Lung (tissue), 12 donors: ENCODE results near the gene KRT3. TPM values are rescaled to one million over a fixed set of nuclear protein-coding genes. Genes with fewer than 3 reads are reported as not detected.
"Not testable (repeated sequence)": the region's sequence is repeated elsewhere in the genome, so short reads cannot be mapped to it uniquely, and the experiment has no call there.

ENCODE experiments used
- ATAC-seq: fragments of 200-7000 bp; cut with Tn5 transposase; one replicate; pipeline ENCODE4 v1.9.1; 2020; ENCODE audit warnings: moderate number of reproducible peaks; ENCODE audit not compliant: insufficient read depth, low FRiP score
- DNase-seq, 3 donors: peaks; one replicate each; pipeline ENCODE4 v3.0.0-alpha.2; 2013 to 2017
- H3K27ac ChIP-seq, 2 donors: one replicate each; pipeline ENCODE4 v1.5.1; 2013; ENCODE audit warnings: mild to moderate bottlenecking in 2 of 2, moderate library complexity in 2 of 2, control low read depth in 1 of 2, inconsistent platforms in 1 of 2, low read depth in 1 of 2, low read length in 1 of 2
- H3K27me3 ChIP-seq, 3 donors: one replicate each; pipeline ENCODE4 v1.5.1; 2013; ENCODE audit warnings: low read length in 2 of 3; ENCODE audit not compliant: control insufficient read depth in 3 of 3, insufficient read depth in 3 of 3
- H3K36me3 ChIP-seq, 4 donors: one replicate each; pipeline ENCODE4 v1.5.1; 2013; ENCODE audit warnings: low read length in 4 of 4, mild to moderate bottlenecking in 1 of 4, moderate library complexity in 1 of 4; ENCODE audit not compliant: control insufficient read depth in 4 of 4, insufficient read depth in 4 of 4
- H3K4me1 ChIP-seq, 5 donors: one replicate each; pipeline ENCODE4 v1.5.1; 2013; ENCODE audit warnings: low read length in 5 of 5, mild to moderate bottlenecking in 2 of 5, moderate library complexity in 1 of 5; ENCODE audit not compliant: control insufficient read depth in 5 of 5, insufficient read depth in 5 of 5
- H3K4me3 ChIP-seq: one replicate; pipeline ENCODE4 v1.5.1; 2013; ENCODE audit warnings: mild to moderate bottlenecking, control low read depth, moderate library complexity
- H3K9ac ChIP-seq, 2 donors: one replicate each; pipeline ENCODE4 v1.5.1; 2013; ENCODE audit warnings: low read length in 2 of 2, control low read depth in 1 of 2; ENCODE audit not compliant: insufficient read depth in 1 of 2
- H3K9me3 ChIP-seq, 4 donors: one replicate each; pipeline ENCODE4 v1.5.1; 2013; ENCODE audit warnings: low read length in 3 of 4, mild to moderate bottlenecking in 1 of 4, moderate library complexity in 1 of 4; ENCODE audit not compliant: control insufficient read depth in 4 of 4, insufficient read depth in 3 of 4
- CTCF ChIP-seq: IDR thresholded peaks from 2 replicates; pipeline ENCODE4 v1.5.1; 2012; ENCODE audit warnings: mild to moderate bottlenecking; ENCODE audit errors: control extremely low read depth, extremely low read depth
- WGBS, 2 donors: extraction: QIAGEN DNeasy Blood & Tissue Kit; methylation state at CpG; one replicate each; pipeline ENCODE4 v1.1.7; 2013; 5-methylcytosine and 5-hydroxymethylcytosine counted together
- polyA plus RNA-seq, 2 donors: library from polyadenylated mRNA; stranded (reverse); fragments of 200-250 nt; gene quantifications; one replicate each; pipeline ENCODE4 v1.2.1, GENCODE V29; 2013
- total RNA-seq, 2 donors: library from RNA; depleted of rRNA in 1 of 2; stranded (reverse); fragments of >200 nt in 1 of 2; gene quantifications; one replicate each; pipeline ENCODE4 v1.2.1, GENCODE V29; 2014 to 2021
- donor health status: control.
- donor health status: control.
- donor health status: Bipolar disorder and iron deficiency.
- donor health status: healthy.
- donor health status: DM: yes; HTN: yes; CAD: no.

The KRT3 gene
- total and polyA plus RNA-seq, 4 donors = not detected

GRCh38 chr12:52751795-52752194 lies 44.1 kb downstream of the KRT3 start:
- Histone ChIP-seq H3K36me3 (no peaks in the 10 kb centered on the region), H3K4me3 (no peak overlapping the region), H3K27me3 (peaks cover 0 to 12% (median 0%) of the 10 kb centered on the region in 3 donors), H3K9me3 (peaks cover 0 to 10% (median 0%) of the 10 kb centered on the region in 4 donors), H3K9ac (no peak overlapping the region), H3K27ac (no peak overlapping the region), H3K4me1 (peaks cover 0 to 3% (median 0%) of the 10 kb centered on the region in 5 donors)
- no peak for ATAC-seq
- no peak for DNase-seq
- TF ChIP-seq CTCF = no peak

- not testable (repeated sequence) for DNase-seq, H3K9me3 ChIP-seq, H3K4me1 ChIP-seq, H3K9ac ChIP-seq, H3K36me3 ChIP-seq, H3K27me3 ChIP-seq, H3K27ac ChIP-seq, ATAC-seq, H3K4me3 ChIP-seq
- WGBS, 2 donors = 63 to 66% methylated on average over 3 of the region's 3 CpGs
Measured at GRCh38 chr12:52750532-52750931, 45.4 kb downstream of the KRT3 start.

- TF ChIP-seq CTCF = no peak
- Histone ChIP-seq H3K27ac (no peak overlapping the region), H3K4me1 (peaks cover 0 to 3% (median 0%) of the 10 kb centered on the region in 5 donors), H3K9me3 (peaks cover 0 to 8% (median 0%) of the 10 kb centered on the region in 4 donors), H3K27me3 (peaks cover 0 to 7% (median 0%) of the 10 kb centered on the region in 3 donors), H3K36me3 (no peaks in the 10 kb centered on the region), H3K9ac (no peak overlapping the region), H3K4me3 (no peak overlapping the region)
- 81 to 82% methylated on average over 3 of the region's 3 CpGs for WGBS, 2 donors
- ATAC-seq (no peak), DNase-seq (no peak)
Measured at GRCh38 chr12:52749827-52750226, 46.1 kb downstream of the KRT3 start.

GRCh38 chr12:52748578-52748977 lies 47.3 kb downstream of the KRT3 start:
- H3K27ac ChIP-seq = no peak overlapping the region
- ATAC-seq (no peak), DNase-seq (no peak)
- peaks cover 0 to 7% (median 0%) of the 10 kb centered on the region in 4 donors for H3K9me3 ChIP-seq
- peaks cover 0 to 7% (median 0%) of the 10 kb centered on the region in 3 donors for H3K27me3 ChIP-seq
- 39 to 53% methylated on average over 14 of the region's 14 CpGs for WGBS, 2 donors
- H3K4me1 ChIP-seq = no peaks in the 10 kb centered on the region
- no peak overlapping the region for H3K4me3 ChIP-seq
- H3K36me3 ChIP-seq = no peaks in the 10 kb centered on the region
- no peak overlapping the region for H3K9ac ChIP-seq
- no peak for TF ChIP-seq CTCF
